Stomach (tissue), 9 donors: Measurements from ENCODE around the gene FAM20C. TPM values are rescaled to one million over a fixed set of nuclear protein-coding genes. Genes with fewer than 3 reads are reported as not detected.

Experiments used
- DNase-seq, 2 donors: peaks; one replicate each; pipeline versions ENCODE4 v3.0.0 to v3.0.0-alpha.2; 2013 to 2019
- H3K27ac ChIP-seq, 5 donors: fragments of 200-600 bp in 4 of 5; sonication (generic) in 4 of 5; one replicate each; pipeline ENCODE4 v1.5.1; 2013 to 2019; ENCODE audit warnings: mild to moderate bottlenecking in 1 of 5, moderate library complexity in 1 of 5
- H3K27me3 ChIP-seq, 3 donors: fragments of 200-600 bp; sonication (generic); one replicate each; pipeline ENCODE4 v1.5.1; 2017 to 2019; ENCODE audit warnings: mixed run types in 1 of 3
- H3K36me3 ChIP-seq, 4 donors: fragments of 200-600 bp; sonication (generic); 1 replicate in 3 of 4; 2 replicates in 1 of 4; pipeline ENCODE4 v1.5.1; 2016 to 2019
- H3K4me1 ChIP-seq, 4 donors: fragments of 200-600 bp; sonication (generic); one replicate each; pipeline ENCODE4 v1.5.1; 2016 to 2019
- H3K4me3 ChIP-seq, 4 donors: fragments of 200-600 bp; sonication (generic) in 3 of 4; one replicate each; pipeline ENCODE4 v1.5.1; 2016 to 2019; ENCODE audit warnings: mild to moderate bottlenecking in 1 of 4
- H3K9me3 ChIP-seq, 4 donors: fragments of 200-600 bp; sonication (generic); one replicate each; pipeline ENCODE4 v1.5.1; 2016 to 2019
- EP300 ChIP-seq: sonication (generic); formaldehyde crosslinking; IDR thresholded peaks from one replicate; pipeline ENCODE4 v1.6.1; 2017; ENCODE audit warnings: antibody characterized with exemption
- POLR2A ChIP-seq, 4 donors: fragments of 450-650 bp; IDR thresholded peaks; one replicate each; pipeline ENCODE4 v1.6.1; 2016; ENCODE audit warnings: antibody characterized with exemption in 4 of 4, control low read depth in 2 of 4, mild to moderate bottlenecking in 1 of 4, moderate library complexity in 1 of 4
- POLR2AphosphoS5 ChIP-seq, 3 donors: sonication (generic); formaldehyde crosslinking; IDR thresholded peaks; one replicate each; pipeline ENCODE4 v1.6.1; 2016; ENCODE audit warnings: antibody characterized with exemption in 3 of 3
- WGBS, 5 donors: extraction: QIAGEN DNeasy Blood & Tissue Kit in 3 of 5; methylation state at CpG; one replicate each; pipeline versions ENCODE4 v1.1.5 to v1.1.7; 2013 to 2018; 5-methylcytosine and 5-hydroxymethylcytosine counted together
- intact Hi-C: fragments of 100-400 bp; cut with DNase I; formaldehyde crosslinking; loops from one replicate; pipeline ENCODE4 v1.15.1; 2023; ENCODE audit warnings: low total_unique reads
- polyA plus RNA-seq, 3 donors: library from polyadenylated mRNA; stranded (reverse); fragments of 200-250 nt; gene quantifications; one replicate each; pipeline ENCODE4 v1.2.3, GENCODE V29; 2013
- total RNA-seq, 5 donors: library from RNA; depleted of rRNA; stranded (reverse); fragments of >200 nt; gene quantifications; one replicate each; pipeline versions ENCODE4 v1.1.0 to v1.2.3, GENCODE V29; 2014 to 2016
- TF ChIP-seq, protein P1 (sequence below), 7 experiments: fragments of 450-650 bp in 4 of 7; fragments of 200-600 bp in 3 of 7; sonication (generic) in 3 of 7; IDR thresholded peaks; one replicate each; pipeline ENCODE4 v1.5.1; 2016 to 2019; ENCODE audit warnings: antibody characterized with exemption in 7 of 7, control low read depth in 2 of 7, mild to moderate bottlenecking in 1 of 7
- donor health status: healthy with polysubstance abuse.
- donor health status: Bipolar disorder and iron deficiency.
- donor health status: healthy.

FAM20C gene
- total and polyA plus RNA-seq, 8 donors = 19.1 to 89.8 (median 34.5) TPM

DNA sequence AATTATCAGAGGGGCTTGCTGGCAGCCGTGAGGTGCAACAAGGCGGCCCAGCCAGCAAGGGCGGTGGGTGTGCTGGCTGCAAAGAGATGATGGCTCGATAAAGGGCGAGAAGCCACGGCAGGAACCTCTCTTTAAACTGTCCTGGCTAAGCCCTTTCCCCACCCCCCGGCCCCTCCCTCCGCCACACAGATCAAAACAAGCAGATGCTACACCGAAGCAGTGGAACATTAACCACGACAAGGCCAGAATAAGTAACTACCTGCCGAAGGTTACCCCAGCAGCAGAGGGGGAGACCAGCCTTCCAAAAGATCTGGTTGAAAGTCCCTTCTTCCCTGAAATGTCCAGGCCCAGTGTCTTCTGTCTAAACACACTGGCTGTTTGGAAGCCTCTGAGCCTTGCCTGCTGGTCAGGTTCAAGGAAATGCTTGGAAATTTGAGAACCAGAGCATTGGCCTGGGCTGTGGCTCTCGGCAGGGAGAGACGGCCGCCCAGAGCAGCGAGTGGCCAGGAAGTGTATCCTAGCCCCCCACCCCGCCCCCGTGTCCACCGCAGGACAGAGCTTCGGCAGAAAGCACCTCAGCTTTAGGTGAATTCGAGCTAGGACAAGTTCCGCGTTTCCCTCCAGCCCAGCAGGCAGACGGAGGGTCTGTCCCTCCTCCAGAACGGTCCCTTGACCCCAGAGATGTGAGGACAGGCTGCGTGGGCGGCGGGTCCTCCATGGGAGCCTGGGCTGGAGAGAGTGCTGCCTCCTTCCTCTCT is 2.1 kb downstream of the FAM20C start:
- Histone ChIP-seq H3K27me3 (peaks cover 0 to 27% (median 0%) of the 10 kb centered on the region in 3 donors), H3K4me1 (peaks cover 45 to 74% (median 66%) of the 10 kb centered on the region in 4 donors), H3K4me3 (peak overlapping the region; percentile 73 to 96 (median 86)), H3K27ac (peak overlapping the region; percentile 52 to 95 (median 90)), H3K36me3 (peaks cover 41 to 44% (median 43%) of the 10 kb centered on the region in 4 donors), H3K9me3 (no peaks in the 10 kb centered on the region)
- TF ChIP-seq EP300 (no peak), POLR2AphosphoS5 (IDR thresholded peaks at IDR 0.05) (no peak), POLR2A (IDR thresholded peaks at IDR 0.05) (no peak)
- TF ChIP-seq, protein P1, sequence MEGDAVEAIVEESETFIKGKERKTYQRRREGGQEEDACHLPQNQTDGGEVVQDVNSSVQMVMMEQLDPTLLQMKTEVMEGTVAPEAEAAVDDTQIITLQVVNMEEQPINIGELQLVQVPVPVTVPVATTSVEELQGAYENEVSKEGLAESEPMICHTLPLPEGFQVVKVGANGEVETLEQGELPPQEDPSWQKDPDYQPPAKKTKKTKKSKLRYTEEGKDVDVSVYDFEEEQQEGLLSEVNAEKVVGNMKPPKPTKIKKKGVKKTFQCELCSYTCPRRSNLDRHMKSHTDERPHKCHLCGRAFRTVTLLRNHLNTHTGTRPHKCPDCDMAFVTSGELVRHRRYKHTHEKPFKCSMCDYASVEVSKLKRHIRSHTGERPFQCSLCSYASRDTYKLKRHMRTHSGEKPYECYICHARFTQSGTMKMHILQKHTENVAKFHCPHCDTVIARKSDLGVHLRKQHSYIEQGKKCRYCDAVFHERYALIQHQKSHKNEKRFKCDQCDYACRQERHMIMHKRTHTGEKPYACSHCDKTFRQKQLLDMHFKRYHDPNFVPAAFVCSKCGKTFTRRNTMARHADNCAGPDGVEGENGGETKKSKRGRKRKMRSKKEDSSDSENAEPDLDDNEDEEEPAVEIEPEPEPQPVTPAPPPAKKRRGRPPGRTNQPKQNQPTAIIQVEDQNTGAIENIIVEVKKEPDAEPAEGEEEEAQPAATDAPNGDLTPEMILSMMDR (IDR thresholded peaks at IDR 0.05) = no peak
- intact Hi-C loops = no loop called here
- WGBS, 5 donors = 20 to 48% (median 22%) methylated on average over 18 to 27 of the region's 27 CpGs
- peak; percentile 63 to 75 for DNase-seq

DNA sequence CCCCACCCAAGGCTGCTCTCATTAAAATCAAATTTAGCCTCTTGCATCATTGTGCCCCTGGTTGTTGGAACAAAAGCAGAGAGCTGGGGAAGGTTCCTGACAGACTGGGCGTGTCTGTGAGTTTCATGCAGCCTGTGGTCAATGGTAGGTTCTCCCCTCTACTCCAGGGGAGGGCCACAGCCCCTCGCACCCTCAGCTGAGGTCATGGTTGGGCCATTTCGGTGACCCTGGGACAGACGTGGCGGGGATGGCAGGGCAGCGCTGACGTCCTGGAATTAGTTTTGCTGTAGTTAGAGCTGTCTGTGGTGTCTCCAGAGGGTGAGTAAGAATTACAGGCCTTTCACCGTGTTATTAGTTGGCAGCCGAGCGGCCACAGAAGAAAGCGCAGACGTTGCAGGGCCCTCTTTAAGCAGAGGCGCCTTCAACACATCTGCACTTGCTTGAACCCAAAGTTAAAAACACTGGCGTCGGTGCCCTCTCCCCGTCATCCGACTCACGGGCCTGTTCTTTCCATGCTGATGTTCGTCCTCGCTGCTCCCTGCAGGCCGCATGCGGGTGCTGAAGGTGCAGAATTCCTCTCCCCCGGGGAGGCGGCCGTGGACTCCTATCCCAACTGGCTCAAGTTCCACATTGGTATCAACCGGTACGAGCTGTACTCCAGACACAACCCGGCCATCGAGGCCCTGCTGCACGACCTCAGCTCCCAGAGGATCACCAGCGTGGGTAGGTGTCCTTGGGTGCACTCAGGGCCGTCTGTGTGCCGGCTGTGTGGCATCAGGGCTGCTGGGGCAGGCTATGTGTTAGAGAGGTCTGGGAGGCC is 2.8 kb downstream of the FAM20C start:
- peak in 1 of 2 donors; percentile 55 for DNase-seq
- H3K4me1 ChIP-seq = peaks cover 45 to 82% (median 70%) of the 10 kb centered on the region in 4 donors
- H3K27ac ChIP-seq = peak overlapping the region in 4 of 5 donors; percentile 61 to 95 (median 92)
- H3K9me3 ChIP-seq = no peaks in the 10 kb centered on the region
- TF ChIP-seq EP300 (no peak), POLR2A (IDR thresholded peaks at IDR 0.05) (no peak), POLR2AphosphoS5 (IDR thresholded peaks at IDR 0.05) (peak in 1 of 3 donors; percentile 3)
- TF ChIP-seq, protein P1 (IDR thresholded peaks at IDR 0.05) = no peak
- H3K36me3 ChIP-seq = peaks cover 49 to 52% (median 50%) of the 10 kb centered on the region in 4 donors
- 52 to 77% (median 59%) methylated on average over 30 to 33 of the region's 33 CpGs for WGBS, 5 donors
- peaks cover 0 to 27% (median 0%) of the 10 kb centered on the region in 3 donors for H3K27me3 ChIP-seq
- peak overlapping the region; percentile 73 to 96 (median 86) for H3K4me3 ChIP-seq
- intact Hi-C loops = no loop called here

DNA sequence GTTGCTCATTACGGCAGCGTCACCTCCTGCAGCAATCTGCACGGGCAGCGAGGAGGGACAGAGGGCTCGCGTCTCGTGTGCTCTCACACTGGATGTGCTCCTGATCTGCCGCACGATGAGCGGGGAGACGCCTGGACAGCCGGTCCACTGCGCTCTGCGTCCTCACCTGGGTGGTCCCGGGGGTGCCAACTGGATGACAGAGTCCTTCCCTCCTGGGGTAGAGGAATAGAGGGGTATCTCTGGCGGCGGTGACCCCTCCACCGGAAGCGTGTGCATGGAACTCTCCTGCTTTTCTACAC is 3.4 kb downstream of the FAM20C start:
- peak overlapping the region in 1 of 5 donors; percentile 93 for H3K27ac ChIP-seq
- peak overlapping the region; percentile 73 to 96 (median 86) for H3K4me3 ChIP-seq
- H3K9me3 ChIP-seq = no peaks in the 10 kb centered on the region
- TF ChIP-seq POLR2A (IDR thresholded peaks at IDR 0.05) (no peak), EP300 (no peak), POLR2AphosphoS5 (IDR thresholded peaks at IDR 0.05) (no peak)
- TF ChIP-seq, protein P1 (IDR thresholded peaks at IDR 0.05) = no peak
- intact Hi-C loops = no loop called here
- no peak for DNase-seq
- peaks cover 45 to 85% (median 68%) of the 10 kb centered on the region in 4 donors for H3K4me1 ChIP-seq
- peaks cover 0 to 21% (median 0%) of the 10 kb centered on the region in 3 donors for H3K27me3 ChIP-seq
- WGBS, 5 donors = 87 to 94% (median 89%) methylated on average over 17 to 19 of the region's 19 CpGs
- peaks cover 53 to 58% (median 55%) of the 10 kb centered on the region in 4 donors for H3K36me3 ChIP-seq

DNA sequence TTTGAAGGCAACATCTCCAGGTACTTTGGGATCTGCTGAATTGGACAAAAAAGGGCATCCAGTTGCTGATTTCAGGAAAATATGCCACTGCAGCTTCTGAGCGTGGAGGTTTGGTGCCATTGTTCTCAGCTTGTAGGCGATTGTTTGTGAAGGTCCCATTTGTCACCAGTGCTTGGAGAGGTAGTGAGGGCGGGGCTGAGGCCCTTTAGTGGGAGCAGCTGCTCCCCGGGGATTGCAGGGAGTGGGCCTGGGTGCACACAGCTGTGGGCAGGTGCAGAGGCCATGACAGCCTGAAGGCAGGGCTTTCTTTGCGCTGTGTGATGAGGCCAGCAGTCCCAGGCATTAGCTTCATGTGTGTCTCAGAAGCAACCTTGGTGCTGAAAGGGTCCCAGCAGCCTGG is 3.9 kb downstream of the FAM20C start:
- Histone ChIP-seq H3K4me3 (peak overlapping the region in 2 of 4 donors; percentile 83 to 96), H3K4me1 (peaks cover 41 to 85% (median 63%) of the 10 kb centered on the region in 4 donors)
- intact Hi-C loops = no loop called here

More for the DNA sequence above, 3.9 kb downstream of the FAM20C start:
- H3K27ac ChIP-seq = peak overlapping the region in 1 of 5 donors; percentile 93
- DNase-seq = no peak
- peaks cover 0 to 20% (median 0%) of the 10 kb centered on the region in 3 donors for H3K27me3 ChIP-seq
- TF ChIP-seq, protein P1 (IDR thresholded peaks at IDR 0.05) = no peak
- no peak for TF ChIP-seq POLR2A (IDR thresholded peaks at IDR 0.05)
- no peak for TF ChIP-seq EP300
- TF ChIP-seq POLR2AphosphoS5 (IDR thresholded peaks at IDR 0.05) = no peak
- WGBS, 5 donors = 55 to 70% (median 56%) methylated on average over 5 of the region's 5 CpGs
- peaks cover 58 to 63% (median 60%) of the 10 kb centered on the region in 4 donors for H3K36me3 ChIP-seq
- no peaks in the 10 kb centered on the region for H3K9me3 ChIP-seq
